K562 (cell line): ENCODE results near the gene PLEKHF1. TPM values are rescaled to one million over a fixed set of nuclear protein-coding genes. Genes with fewer than 3 reads are reported as not detected.

Experiments
- ATAC-seq: fragments of 200-7000 bp; cut with Tn5 transposase; 3 replicates; pipeline ENCODE4 v1.9.1; 2020; ENCODE audit warnings: moderate library complexity
- BruUV-seq: library from RNA; stranded (reverse); fragments of 400-500 nt; replicated peaks from 2 replicates; lab custom pipeline; 2021; lab: Mats Ljungman, UMichigan
- CTCF ChIA-PET: fragments of 300-600 bp; formaldehyde crosslinking; extraction: SDS; loops from one replicate; lab custom pipeline; 2021; ENCODE audit warnings: low intra/inter-chr PET ratio; lab: Yijun Ruan, JAX
- POLR2A ChIA-PET: fragments of 300-600, 350-650 bp; sonication (Branson Sonifier 250); formaldehyde crosslinking; extraction: SDS; loops from one replicate; lab custom pipeline; 2021; ENCODE audit warnings: antibody characterized with exemption, inconsistent platforms; lab: Yijun Ruan, JAX
- DNase-seq, 4 experiments: peaks; one replicate each; pipeline versions ENCODE4 v3.0.0 to v3.0.0-alpha.2; 2011 to 2018; ENCODE audit warnings: low spot score in 3 of 4, mixed read lengths in 3 of 4; ENCODE audit errors: extremely low read depth in 1 of 4
- FAIRE-seq: peaks from 2 replicates; lab custom pipeline; 2011; peaks lifted over from hg19 to GRCh38; lab: Jason Lieb, UNC
- H2AFZ ChIP-seq: 2 replicates; pipeline ENCODE4 v1.6.0; 2011; ENCODE audit warnings: low read depth, low read length, control low read depth, inconsistent platforms
- H3K27ac ChIP-seq: fragments of 200-600 bp; 3 replicates; pipeline ENCODE4 v1.8.0; 2011; ENCODE audit warnings: low read depth, mild to moderate bottlenecking, control low read depth, inconsistent platforms, low read length, moderate library complexity, mixed read lengths; ENCODE audit errors: extremely low read depth
- H3K27me3 ChIP-seq, 2 experiments: fragments of 300-600 bp in 1 of 2; 2 replicates in 1 of 2; 3 replicates in 1 of 2; pipeline versions ENCODE4 v1.6.0 to v1.8.0; 2011; ENCODE audit warnings: inconsistent platforms in 2 of 2, low read length in 2 of 2, mild to moderate bottlenecking in 1 of 2, mixed read lengths in 1 of 2, moderate library complexity in 1 of 2; ENCODE audit not compliant: control insufficient read depth in 2 of 2, insufficient read depth in 2 of 2
- H3K36me3 ChIP-seq: fragments of 300-600 bp; 3 replicates; pipeline ENCODE4 v1.8.0; 2011; ENCODE audit warnings: mild to moderate bottlenecking, low read length, inconsistent platforms; ENCODE audit not compliant: control insufficient read depth, insufficient read depth
- H3K4me1 ChIP-seq, 2 experiments: fragments of 200-600 bp in 1 of 2; replicated peaks in 1 of 2; 2 replicates in 1 of 2; 3 replicates in 1 of 2; pipeline versions ENCODE4 v1.5.1 to v1.8.0; 2011; ENCODE audit warnings: inconsistent platforms in 2 of 2, low read length in 2 of 2, mild to moderate bottlenecking in 1 of 2, mixed read lengths in 1 of 2, moderate library complexity in 1 of 2; ENCODE audit not compliant: control insufficient read depth in 2 of 2, insufficient read depth in 2 of 2
- H3K4me2 ChIP-seq: 2 replicates; pipeline ENCODE4 v1.6.1; 2011; ENCODE audit warnings: low read length, control low read depth, inconsistent platforms, mixed read lengths; ENCODE audit not compliant: insufficient read depth
- H3K4me3 ChIP-seq: fragments of 200-600 bp; sonication (generic), shearing (Covaris generic); 2 replicates; pipeline ENCODE4 v1.5.1; 2016; ENCODE audit warnings: control low read depth, inconsistent platforms
- H3K79me2 ChIP-seq: fragments of 200-600 bp; 3 replicates; pipeline ENCODE4 v1.8.0; 2011; ENCODE audit warnings: low read length, inconsistent platforms; ENCODE audit not compliant: control insufficient read depth, insufficient read depth
- H3K9ac ChIP-seq, 2 experiments: 2 replicates each; pipeline versions ENCODE4 v1.6.0 to v1.6.1; 2011; ENCODE audit warnings: low read depth in 2 of 2, low read length in 2 of 2, control low read depth in 1 of 2, inconsistent platforms in 1 of 2, mild to moderate bottlenecking in 1 of 2, mixed read lengths in 1 of 2; ENCODE audit not compliant: insufficient read depth in 1 of 2
- H3K9me1 ChIP-seq: one replicate; pipeline ENCODE4 v1.6.0; 2011; ENCODE audit warnings: inconsistent platforms, mild to moderate bottlenecking, low read length, moderate library complexity; ENCODE audit not compliant: control insufficient read depth, insufficient read depth
- H3K9me3 ChIP-seq: replicated peaks from 2 replicates; pipeline ENCODE4 v1.5.1; 2011; ENCODE audit warnings: low read depth, low read length, inconsistent platforms; ENCODE audit not compliant: control insufficient read depth, insufficient read depth
- H4K20me1 ChIP-seq: replicated peaks from 2 replicates; pipeline ENCODE4 v1.6.1; 2011; ENCODE audit warnings: low read length, inconsistent platforms, mixed read lengths; ENCODE audit not compliant: control insufficient read depth, insufficient read depth
- FOXK2 ChIP-seq, 2 experiments: fragments of 450-650 bp; IDR thresholded peaks in 1 of 2; conservative IDR thresholded peaks in 1 of 2; 2 replicates each; pipeline ENCODE4 v1.6.1; 2016; ENCODE audit warnings: low read depth in 2 of 2, mild to moderate bottlenecking in 1 of 2
- ILK ChIP-seq: fragments of 450-650 bp; IDR thresholded peaks from 2 replicates; pipeline ENCODE4 v1.6.1; 2016; ENCODE audit warnings: missing genetic modification characterization, low read depth, mild to moderate bottlenecking, missing compliant biosample characterization, moderate library complexity, borderline replicate concordance
- PRDM10 ChIP-seq: fragments of 450-650 bp; IDR thresholded peaks from 2 replicates; pipeline ENCODE4 v1.6.1; 2018; ENCODE audit not compliant: partially characterized antibody
- SUPT5H ChIP-seq: fragments of 450-650 bp; IDR thresholded peaks from 2 replicates; pipeline ENCODE4 v1.6.1; 2016
- THRB ChIP-seq: fragments of 450-650 bp; formaldehyde crosslinking; conservative IDR thresholded peaks from 2 replicates; pipeline ENCODE4 v1.4.0; 2022; ENCODE audit warnings: mild to moderate bottlenecking, missing genetic modification characterization
- WGBS: fragments of 100-300 bp; shearing (Covaris generic); methylation state at CpG from one replicate; pipeline ENCODE4 v1.1.6; 2016; ENCODE audit warnings: low coverage, mixed read lengths; ENCODE audit not compliant: insufficient coverage; ENCODE audit errors: missing lambda C conversion rate; 5-methylcytosine and 5-hydroxymethylcytosine counted together
- in situ Hi-C: fragments of 300-500 bp; cut with MboI; formaldehyde crosslinking; loops from 4 replicates; pipeline ENCODE4 v1.15.0; 2018; ENCODE audit warnings: inconsistent platforms, mixed read lengths
- intact Hi-C: fragments of 100-400 bp; cut with micrococcal nuclease; formaldehyde crosslinking; loops from 2 replicates; pipeline ENCODE4 v1.14.2; 2022
- polyA plus RNA-seq, 8 experiments: library from polyadenylated mRNA; depleted of rRNA in 4 of 8; stranded (reverse) in 5 of 8; unstranded in 3 of 8; fragments of >200 nt; fragmentation: Nextera tagmentation in 2 of 8; fragmentation: Illumina TruSeq in 1 of 8; extraction: Ambion mirVana in 2 of 8; extraction: Trizol in 1 of 8; gene quantifications; 2 replicates each; pipeline versions ENCODE4 v1.2.1 to v1.2.3, GENCODE V29; 2011 to 2014; ENCODE audit warnings: inconsistent platforms in 1 of 8, missing spikeins in 1 of 8
- total RNA-seq, 7 experiments: library from RNA; depleted of rRNA in 6 of 7; stranded (reverse); fragments of >200 nt in 6 of 7; fragmentation: Illumina TruSeq in 2 of 7; extraction: Trizol in 2 of 7; gene quantifications; 2 replicates each; pipeline versions ENCODE4 v1.2.1 to v1.2.3, GENCODE V29; 2011 to 2021; ENCODE audit warnings: low replicate concordance in 1 of 7

The PLEKHF1 gene
- total and polyA plus RNA-seq, 9 of the 15 experiments (the other 6 are each of a cell fraction or from before 2014, with no cell fraction given), result 0.07 to 13.4 (median 3.9) TPM; not detected in 1

- Histone ChIP-seq H2AFZ (no peak overlapping the region), H3K9me3 (no peaks in the 10 kb centered on the region), H4K20me1 (no peaks in the 10 kb centered on the region), H3K4me1 (peaks cover 3 to 26% of the 10 kb centered on the region in 2 experiments; a peak in 3 of 5 replicates), H3K4me2 (no peak overlapping the region), H3K36me3 (peaks cover 6% of the 10 kb centered on the region; the same call in 1 of the 3 replicates), H3K27me3 (no peaks in the 10 kb centered on the region), H3K4me3 (no peak overlapping the region), H3K9me1 (no peaks in the 10 kb centered on the region), H3K27ac (no peak overlapping the region)
- in situ Hi-C loops, result no loop called here
- 51% methylated on average over 13 of the region's 13 CpGs for WGBS
- intact Hi-C loops, result no loop called here
- ATAC-seq, result no peak
- CTCF ChIA-PET, result no interaction called here
- POLR2A ChIA-PET, result interaction anchor here (0.5 to 1.6 kb wide), 5 partner anchors 10 to 189 kb away, joined by 3 to 13 read pairs (median 4); no protein-coding TSS in a partner anchor
- no TSS peak for BruUV-seq
- TF ChIP-seq THRB (CRISPR knock-in tag) (no peak), FOXK2 (conservative IDR thresholded peaks at IDR 0.05 in 1 of 2, IDR thresholded peaks at IDR 0.05 in 1 of 2; ENCODE audit: low read depth in 2 of 2) (no peak), SUPT5H (no peak), PRDM10 (peak; percentile 27), ILK (tag) (no peak)
- TF ChIP-seq, all 486 proteins: peak for 1
- Histone ChIP-seq H3K79me2 (no peaks in the 10 kb centered on the region), H3K9ac (peak overlapping the region in 1 of 2 experiments; percentile 58; a peak in 2 of 4 replicates)
- DNase-seq, result no peak
- no peak for FAIRE-seq
Observed at GRCh38 chr19:29681422-29682235, 16.4 kb downstream of the PLEKHF1 start.
